ENCODE results near the gene ALDOB. TPM values are rescaled to one million over a fixed set of nuclear protein-coding genes. Genes with fewer than 3 reads are reported as not detected.

The ALDOB gene
- total RNA-seq, 1 donor = not detected

DNA sequence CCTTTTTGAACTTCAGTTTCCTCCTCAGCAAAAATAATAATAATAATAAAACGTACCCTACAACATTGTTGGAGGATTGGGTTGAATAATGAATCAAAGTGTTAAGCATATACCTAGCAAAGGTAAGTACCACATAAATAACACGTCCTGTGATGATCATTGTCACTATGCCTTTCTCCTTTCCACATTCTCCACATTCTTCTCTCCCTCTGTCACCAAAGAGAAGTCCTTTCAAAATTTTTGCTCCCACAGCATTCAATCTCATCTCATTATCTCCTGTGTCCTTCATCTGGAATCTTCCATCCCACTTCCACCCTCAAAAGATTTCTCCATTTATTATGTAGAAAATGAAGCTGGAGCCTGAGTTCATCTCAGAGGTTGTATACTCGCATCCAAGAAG is 7.2 kb upstream of the ALDOB start:
- H3K36me3 ChIP-seq (ENCODE audit: insufficient read depth, low read length) = no peaks in the 10 kb centered on the region
- TF ChIP-seq, protein P1, sequence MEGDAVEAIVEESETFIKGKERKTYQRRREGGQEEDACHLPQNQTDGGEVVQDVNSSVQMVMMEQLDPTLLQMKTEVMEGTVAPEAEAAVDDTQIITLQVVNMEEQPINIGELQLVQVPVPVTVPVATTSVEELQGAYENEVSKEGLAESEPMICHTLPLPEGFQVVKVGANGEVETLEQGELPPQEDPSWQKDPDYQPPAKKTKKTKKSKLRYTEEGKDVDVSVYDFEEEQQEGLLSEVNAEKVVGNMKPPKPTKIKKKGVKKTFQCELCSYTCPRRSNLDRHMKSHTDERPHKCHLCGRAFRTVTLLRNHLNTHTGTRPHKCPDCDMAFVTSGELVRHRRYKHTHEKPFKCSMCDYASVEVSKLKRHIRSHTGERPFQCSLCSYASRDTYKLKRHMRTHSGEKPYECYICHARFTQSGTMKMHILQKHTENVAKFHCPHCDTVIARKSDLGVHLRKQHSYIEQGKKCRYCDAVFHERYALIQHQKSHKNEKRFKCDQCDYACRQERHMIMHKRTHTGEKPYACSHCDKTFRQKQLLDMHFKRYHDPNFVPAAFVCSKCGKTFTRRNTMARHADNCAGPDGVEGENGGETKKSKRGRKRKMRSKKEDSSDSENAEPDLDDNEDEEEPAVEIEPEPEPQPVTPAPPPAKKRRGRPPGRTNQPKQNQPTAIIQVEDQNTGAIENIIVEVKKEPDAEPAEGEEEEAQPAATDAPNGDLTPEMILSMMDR (IDR thresholded peaks at IDR 0.05; ENCODE audit: extremely low read depth, low read depth, low read length) = no peak
- no peak for DNase-seq (ENCODE audit: insufficient read length, low spot score, missing footprints)
- no peak overlapping the region for H3K4me2 ChIP-seq (ENCODE audit: insufficient read depth, low read length)
- no peaks in the 10 kb centered on the region for H3K79me2 ChIP-seq (ENCODE audit: insufficient read depth, low read length)
- no peak overlapping the region for H3K4me3 ChIP-seq (ENCODE audit: insufficient read depth, low read length)
- H3K27me3 ChIP-seq (ENCODE audit: insufficient read depth, low read length) = no peaks in the 10 kb centered on the region
- H4K20me1 ChIP-seq (ENCODE audit: insufficient read depth, low read length) = no peaks in the 10 kb centered on the region
- H3K9me3 ChIP-seq (ENCODE audit: low read depth, low read length) = no peaks in the 10 kb centered on the region
- H3K27ac ChIP-seq (ENCODE audit: low read depth, low read length) = no peak overlapping the region
- no peaks in the 10 kb centered on the region for H3K4me1 ChIP-seq (ENCODE audit: insufficient read depth, low read length)
- H2AFZ ChIP-seq (ENCODE audit: low read length) = no peak overlapping the region

DNA sequence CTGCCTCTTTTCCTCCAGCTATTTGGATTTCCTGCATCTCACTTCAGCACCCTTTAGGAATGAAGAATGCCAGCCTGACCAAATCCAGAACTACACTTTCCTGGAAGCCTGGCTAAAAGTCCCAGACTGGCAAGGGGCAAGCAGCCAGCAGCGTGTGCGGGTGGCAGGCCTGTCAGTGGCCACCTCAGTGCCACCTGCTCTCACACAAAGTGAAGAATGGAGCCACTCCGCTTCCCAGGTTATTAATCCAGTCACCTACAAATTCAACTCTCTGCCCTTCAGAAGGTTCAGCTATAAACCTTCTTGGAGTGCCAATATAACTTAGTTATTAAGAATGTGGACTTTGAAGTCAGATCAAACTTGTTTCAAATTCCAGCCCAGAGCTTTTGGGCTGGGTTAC is 6.7 kb upstream of the ALDOB start:
- no peaks in the 10 kb centered on the region for H3K9me3 ChIP-seq (ENCODE audit: low read depth, low read length)
- TF ChIP-seq, protein P1 (IDR thresholded peaks at IDR 0.05; ENCODE audit: extremely low read depth, low read depth, low read length) = no peak

DNA sequence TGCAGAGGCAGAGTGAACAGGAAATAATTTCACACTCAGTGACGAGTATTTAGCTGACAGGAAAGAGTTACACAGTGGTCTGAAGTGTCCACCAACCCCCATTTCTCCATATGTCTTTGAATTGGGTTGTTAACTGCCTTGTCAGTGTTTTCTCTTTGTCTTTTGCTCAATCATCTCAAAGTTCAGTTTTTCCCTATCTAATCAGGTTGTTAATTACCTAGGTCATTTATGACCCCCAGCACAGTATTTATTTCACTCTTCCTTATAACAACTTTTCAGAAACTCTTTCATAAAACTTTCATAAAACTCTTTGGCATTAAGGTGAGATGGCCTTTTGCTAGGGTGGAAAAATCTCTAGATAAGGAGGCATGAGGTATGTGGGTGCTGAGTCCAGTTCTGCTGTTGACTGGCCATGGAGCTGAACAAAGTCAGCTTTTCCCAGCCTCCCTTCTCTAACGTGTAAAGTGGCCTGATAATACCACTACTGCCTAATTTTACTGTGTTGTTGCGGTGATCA is 5.2 kb upstream of the ALDOB start:
- no peaks in the 10 kb centered on the region for H3K79me2 ChIP-seq (ENCODE audit: insufficient read depth, low read length)

More for the DNA sequence above, 6.7 kb upstream of the ALDOB start:
- Histone ChIP-seq H3K4me2 (ENCODE audit: insufficient read depth, low read length) (no peak overlapping the region), H3K4me3 (ENCODE audit: insufficient read depth, low read length) (no peak overlapping the region), H3K79me2 (ENCODE audit: insufficient read depth, low read length) (no peaks in the 10 kb centered on the region), H3K27me3 (ENCODE audit: insufficient read depth, low read length) (no peaks in the 10 kb centered on the region), H3K27ac (ENCODE audit: low read depth, low read length) (no peak overlapping the region), H3K4me1 (ENCODE audit: insufficient read depth, low read length) (no peaks in the 10 kb centered on the region), H4K20me1 (ENCODE audit: insufficient read depth, low read length) (no peaks in the 10 kb centered on the region), H3K36me3 (ENCODE audit: insufficient read depth, low read length) (no peaks in the 10 kb centered on the region), H2AFZ (ENCODE audit: low read length) (no peak overlapping the region)
- no peak for DNase-seq (ENCODE audit: insufficient read length, low spot score, missing footprints)

GRCh38 chr9:101438523-101438922 is 2.9 kb upstream of the ALDOB start:
- TF ChIP-seq, protein P1 (IDR thresholded peaks at IDR 0.05; ENCODE audit: extremely low read depth, low read depth, low read length) = no peak

More for the DNA sequence above, 5.2 kb upstream of the ALDOB start:
- TF ChIP-seq, protein P1 (IDR thresholded peaks at IDR 0.05; ENCODE audit: extremely low read depth, low read depth, low read length) = no peak
- no peak overlapping the region for H3K27ac ChIP-seq (ENCODE audit: low read depth, low read length)
- H3K4me3 ChIP-seq (ENCODE audit: insufficient read depth, low read length) = no peak overlapping the region
- H3K4me1 ChIP-seq (ENCODE audit: insufficient read depth, low read length) = no peaks in the 10 kb centered on the region
- H4K20me1 ChIP-seq (ENCODE audit: insufficient read depth, low read length) = no peaks in the 10 kb centered on the region
- no peaks in the 10 kb centered on the region for H3K9me3 ChIP-seq (ENCODE audit: low read depth, low read length)
- no peak overlapping the region for H3K4me2 ChIP-seq (ENCODE audit: insufficient read depth, low read length)
- no peak overlapping the region for H2AFZ ChIP-seq (ENCODE audit: low read length)
- DNase-seq (ENCODE audit: insufficient read length, low spot score, missing footprints) = no peak
- H3K36me3 ChIP-seq (ENCODE audit: insufficient read depth, low read length) = no peaks in the 10 kb centered on the region
- no peaks in the 10 kb centered on the region for H3K27me3 ChIP-seq (ENCODE audit: insufficient read depth, low read length)

More at GRCh38 chr9:101438523-101438922, 2.9 kb upstream of the ALDOB start:
- Histone ChIP-seq H3K36me3 (ENCODE audit: insufficient read depth, low read length) (no peaks in the 10 kb centered on the region), H3K9me3 (ENCODE audit: low read depth, low read length) (no peaks in the 10 kb centered on the region), H3K79me2 (ENCODE audit: insufficient read depth, low read length) (no peaks in the 10 kb centered on the region), H3K27ac (ENCODE audit: low read depth, low read length) (no peak overlapping the region), H3K4me1 (ENCODE audit: insufficient read depth, low read length) (no peaks in the 10 kb centered on the region), H4K20me1 (ENCODE audit: insufficient read depth, low read length) (no peaks in the 10 kb centered on the region), H2AFZ (ENCODE audit: low read length) (no peak overlapping the region), H3K4me3 (ENCODE audit: insufficient read depth, low read length) (no peak overlapping the region), H3K4me2 (ENCODE audit: insufficient read depth, low read length) (no peak overlapping the region), H3K27me3 (ENCODE audit: insufficient read depth, low read length) (no peaks in the 10 kb centered on the region)
- no peak for DNase-seq (ENCODE audit: insufficient read length, low spot score, missing footprints)

All from osteoblast (primary cell).